RWPE2 (cell line): Measurements from ENCODE around the gene SSTR3.

Experiments
- ATAC-seq: fragments of 200-7000 bp; cut with Tn5 transposase; 3 replicates; pipeline ENCODE4 v1.9.1; 2021; ENCODE audit warnings: low read depth
- DNase-seq: peaks from one replicate; pipeline ENCODE4 v3.0.0-alpha.2; 2020; ENCODE audit warnings: low spot score
- H3K27ac ChIP-seq: fragments of 450-650 bp; 2 replicates; pipeline ENCODE4 v1.5.1; 2017; ENCODE audit warnings: mild to moderate bottlenecking; ENCODE audit not compliant: poor library complexity, severe bottlenecking
- H3K27me3 ChIP-seq: fragments of 250-450 bp; sonication (Bioruptor Pico); 2 replicates; pipeline ENCODE4 v1.5.1; 2021; ENCODE audit warnings: mild to moderate bottlenecking, moderate library complexity; ENCODE audit not compliant: insufficient read depth, poor library complexity, severe bottlenecking
- H3K36me3 ChIP-seq: fragments of 250-450 bp; sonication (Bioruptor Pico); 2 replicates; pipeline ENCODE4 v1.5.1; 2020; ENCODE audit warnings: low read depth, mild to moderate bottlenecking, moderate library complexity
- H3K4me1 ChIP-seq: fragments of 250-450 bp; sonication (Bioruptor Pico); 2 replicates; pipeline ENCODE4 v1.5.1; 2021; ENCODE audit warnings: mild to moderate bottlenecking, moderate library complexity; ENCODE audit not compliant: insufficient read depth, poor library complexity, severe bottlenecking
- H3K4me3 ChIP-seq: fragments of 250-450 bp; sonication (Bioruptor Pico); 2 replicates; pipeline ENCODE4 v1.5.1; 2021; ENCODE audit warnings: mild to moderate bottlenecking, moderate library complexity; ENCODE audit not compliant: severe bottlenecking
- H3K9me3 ChIP-seq: fragments of 250-450 bp; sonication (Bioruptor Pico); 2 replicates; pipeline ENCODE4 v1.5.1; 2021; ENCODE audit warnings: mild to moderate bottlenecking, moderate library complexity; ENCODE audit not compliant: severe bottlenecking
- CTCF ChIP-seq: fragments of 450-650 bp; IDR thresholded peaks from one replicate; pipeline ENCODE4 v1.5.1; 2017; ENCODE audit warnings: mild to moderate bottlenecking, moderate library complexity; ENCODE audit not compliant: poor library complexity, severe bottlenecking

Gene SSTR3

GRCh38 chr22:37231406-37232139, 19.3 kb upstream of the SSTR3 start:
- peaks cover 20% of the 10 kb centered on the region for H3K4me1 ChIP-seq
- H3K9me3 ChIP-seq = no peaks in the 10 kb centered on the region
- H3K27me3 ChIP-seq = no peaks in the 10 kb centered on the region
- no peak overlapping the region for H3K4me3 ChIP-seq
- peaks cover 48% of the 10 kb centered on the region for H3K36me3 ChIP-seq
- DNase-seq (no peak), ATAC-seq (no peak)
- H3K27ac ChIP-seq = peak overlapping the region; percentile 74
- no peak for TF ChIP-seq CTCF

- Histone ChIP-seq H3K9me3 (no peaks in the 10 kb centered on the region), H3K36me3 (peaks cover 44% of the 10 kb centered on the region), H3K27me3 (no peaks in the 10 kb centered on the region), H3K27ac (peak overlapping the region; percentile 74), H3K4me3 (no peak overlapping the region), H3K4me1 (peaks cover 20% of the 10 kb centered on the region)
- TF ChIP-seq CTCF = no peak
- ATAC-seq = no peak
- DNase-seq = no peak
These were observed 18.6 kb upstream of the SSTR3 start for GRCh38 chr22:37230673-37231405.

- Histone ChIP-seq H3K4me1 (peaks cover 20% of the 10 kb centered on the region), H3K27me3 (no peaks in the 10 kb centered on the region), H3K4me3 (no peak overlapping the region), H3K27ac (peak overlapping the region; percentile 74), H3K36me3 (peaks cover 39% of the 10 kb centered on the region), H3K9me3 (no peaks in the 10 kb centered on the region)
- ATAC-seq = peak; percentile 22; the same call in 2 of the 3 replicates
- no peak for TF ChIP-seq CTCF
- peak; percentile 38 for DNase-seq
These were observed 17.8 kb upstream of the SSTR3 start for GRCh38 chr22:37229805-37230672.

- DNase-seq (peak; percentile 64), ATAC-seq (peak; percentile 79)
- Histone ChIP-seq H3K9me3 (no peaks in the 10 kb centered on the region), H3K4me1 (peaks cover 20% of the 10 kb centered on the region), H3K27ac (peak overlapping the region; percentile 74), H3K36me3 (peaks cover 40% of the 10 kb centered on the region), H3K27me3 (no peaks in the 10 kb centered on the region), H3K4me3 (no peak overlapping the region)
- no peak for TF ChIP-seq CTCF
These were observed 16.9 kb upstream of the SSTR3 start for GRCh38 chr22:37229012-37229804.
